Measurements from ENCODE around the gene KRT80. TPM values are rescaled to one million over a fixed set of nuclear protein-coding genes. Genes with fewer than 3 reads are reported as not detected.

The KRT80 gene
- total and polyA plus RNA-seq, 2 experiments from 2014 or later, result not detected

GRCh38 chr12:52195065-52195730, 3.4 kb upstream of the KRT80 start (continued):
- no peak for TF ChIP-seq REST (IDR thresholded peaks at IDR 0.05; ENCODE audit: unreplicated experiment)
- TF ChIP-seq ZNF114 (CRISPR knock-in tag; IDR thresholded peaks at IDR 0.05), result no peak
- TF ChIP-seq EZH2 (IDR thresholded peaks at IDR 0.05; ENCODE audit: low read depth, unreplicated experiment), result no peak
- no peak for TF ChIP-seq ZNF331 (CRISPR knock-in tag; IDR thresholded peaks at IDR 0.05; ENCODE audit: low read depth)
- TF ChIP-seq ETS1 (IDR thresholded peaks at IDR 0.05), result no peak
- TF ChIP-seq EZH2phosphoT487 (IDR thresholded peaks at IDR 0.05; ENCODE audit: unreplicated experiment), result no peak
- no peak for TF ChIP-seq NANOG (IDR thresholded peaks at IDR 0.05; ENCODE audit: borderline replicate concordance)
- TF ChIP-seq STAT1 (IDR thresholded peaks at IDR 0.05; ENCODE audit: unreplicated experiment), result no peak
- TF ChIP-seq POLR2AphosphoS5 (IDR thresholded peaks at IDR 0.05; ENCODE audit: low read depth), result no peak

- H2AFZ ChIP-seq, result no peak overlapping the region
- H3K27me3 ChIP-seq (ENCODE audit: insufficient read depth), result no peaks in the 10 kb centered on the region
- no peak overlapping the region for H3K27ac ChIP-seq (ENCODE audit: low read depth)
- ATAC-seq, result peak; percentile 10; the same call in 1 of the 3 replicates
- H3K9me3 Mint-ChIP-seq, result no peaks in the 10 kb centered on the region
- H3K36me3 Mint-ChIP-seq (ENCODE audit: low read depth), result no peaks in the 10 kb centered on the region
- DNase-seq (ENCODE audit: low spot score), result no peak
- no peaks in the 10 kb centered on the region for H3K9me2 ChIP-seq (ENCODE audit: insufficient read depth)
- H3K4me3 Mint-ChIP-seq, result no peak overlapping the region
- no peak overlapping the region for H3K4me2 ChIP-seq
- peaks cover 11% of the 10 kb centered on the region for H3K4me1 Mint-ChIP-seq
- H3K36me3 ChIP-seq (ENCODE audit: insufficient read depth), result no peaks in the 10 kb centered on the region
- no peaks in the 10 kb centered on the region for H3K4me1 ChIP-seq (ENCODE audit: insufficient read depth)
- H3K27ac Mint-ChIP-seq, result no peak overlapping the region
- no peaks in the 10 kb centered on the region for H4K20me1 ChIP-seq (replicated peaks; ENCODE audit: insufficient read depth)
- H3K79me2 ChIP-seq (replicated peaks; ENCODE audit: insufficient read depth), result no peaks in the 10 kb centered on the region
- peaks cover 4% of the 10 kb centered on the region for H3K27me3 Mint-ChIP-seq (ENCODE audit: insufficient read depth, low read depth, poor library complexity)
- no peaks in the 10 kb centered on the region for H3F3A ChIP-seq (replicated peaks; ENCODE audit: low read depth)
- no peak overlapping the region for H3K4me3 ChIP-seq
- TF ChIP-seq EZH2 (IDR thresholded peaks at IDR 0.05; ENCODE audit: low read depth, unreplicated experiment) (no peak), CTCF (conservative IDR thresholded peaks at IDR 0.05; ENCODE audit: low read depth in 2 of 2) (no peak), REST (IDR thresholded peaks at IDR 0.05; ENCODE audit: unreplicated experiment) (no peak), EZH2phosphoT487 (IDR thresholded peaks at IDR 0.05; ENCODE audit: unreplicated experiment) (no peak), JUNB (IDR thresholded peaks at IDR 0.05; ENCODE audit: unreplicated experiment) (no peak)
Measured at GRCh38 chr12:52193991-52194390, 2.2 kb upstream of the KRT80 start.

Data from GM23338 (cell line).